GM12878 (cell line): Measurements from ENCODE around the gene UGGT2. TPM values are rescaled to one million over a fixed set of nuclear protein-coding genes. Genes with fewer than 3 reads are reported as not detected.

Experiments
- ATAC-seq: fragments of 200-7000 bp; cut with Tn5 transposase; 3 replicates; pipeline ENCODE4 v1.9.1; 2020; ENCODE audit warnings: mild to moderate bottlenecking, moderate library complexity
- BruUV-seq: library from RNA; stranded (reverse); fragments of 400-500 nt; replicated peaks from 2 replicates; lab custom pipeline; 2021; lab: Mats Ljungman, UMichigan
- CTCF ChIA-PET: fragments of 300-600 bp; sonication (Branson Sonifier 250); formaldehyde crosslinking; extraction: SDS; loops from one replicate; lab custom pipeline; 2021; ENCODE audit warnings: inconsistent platforms; lab: Yijun Ruan, JAX
- POLR2A ChIA-PET: fragments of 350-600 bp; formaldehyde crosslinking; extraction: SDS; loops from one replicate; lab custom pipeline; 2021; ENCODE audit warnings: inconsistent platforms; lab: Charles Lee
- RAD21 ChIA-PET: fragments of 300-600 bp; sonication (Branson Sonifier 250); formaldehyde crosslinking; loops from one replicate; lab custom pipeline; 2023; ENCODE audit warnings: antibody characterized with exemption; ENCODE audit not compliant: unreplicated experiment; lab: Charles Lee
- SMC1A ChIA-PET: fragments of 300-600 bp; sonication (Branson Sonifier 250); formaldehyde crosslinking; loops from one replicate; lab custom pipeline; 2023; ENCODE audit not compliant: unreplicated experiment, uncharacterized antibody; lab: Charles Lee
- DNase-seq: peaks from one replicate; pipeline ENCODE4 v3.0.0-alpha.2; 2011; ENCODE audit warnings: low read depth, low spot score
- FAIRE-seq: peaks from 3 replicates; lab custom pipeline; 2011; peaks lifted over from hg19 to GRCh38; lab: Jason Lieb, UNC
- H2AFZ ChIP-seq: 2 replicates; pipeline ENCODE4 v1.6.0; 2011; ENCODE audit warnings: low read depth, low read length, control low read depth; ENCODE audit not compliant: control insufficient read depth
- H3K27ac ChIP-seq: 2 replicates; pipeline ENCODE4 v1.5.1; 2011; ENCODE audit warnings: control low read depth; ENCODE audit not compliant: control insufficient read depth, insufficient read depth
- H3K27me3 ChIP-seq, 2 experiments: replicated peaks in 1 of 2; 2 replicates each; pipeline versions ENCODE4 v1.6.0 to v1.6.1; 2011; ENCODE audit warnings: low read length in 1 of 2; ENCODE audit not compliant: control insufficient read depth in 2 of 2, insufficient read depth in 2 of 2
- H3K36me3 ChIP-seq, 2 experiments: 2 replicates each; pipeline ENCODE4 v1.5.1; 2011; ENCODE audit warnings: low read length in 1 of 2; ENCODE audit not compliant: control insufficient read depth in 2 of 2, insufficient read depth in 2 of 2
- H3K4me1 ChIP-seq: 2 replicates; pipeline ENCODE4 v1.6.1; 2011; ENCODE audit warnings: mild to moderate bottlenecking, low read length, moderate library complexity, mixed read lengths; ENCODE audit not compliant: control insufficient read depth, insufficient read depth
- H3K4me2 ChIP-seq: 2 replicates; pipeline ENCODE4 v1.6.0; 2011; ENCODE audit warnings: control low read depth; ENCODE audit not compliant: control insufficient read depth, insufficient read depth
- H3K4me3 ChIP-seq: fragments of 200-600 bp; sonication (generic); 2 replicates; pipeline ENCODE4 v1.5.1; 2016
- H3K79me2 ChIP-seq: 2 replicates; pipeline ENCODE4 v1.6.0; 2011; ENCODE audit warnings: low read length; ENCODE audit not compliant: control insufficient read depth, insufficient read depth
- H3K9ac ChIP-seq: 2 replicates; pipeline ENCODE4 v1.8.0; 2011; ENCODE audit warnings: low read length, control low read depth, mixed read lengths; ENCODE audit not compliant: control insufficient read depth, insufficient read depth
- H3K9me3 ChIP-seq: replicated peaks from 3 replicates; pipeline ENCODE4 v1.5.1; 2011; ENCODE audit warnings: mild to moderate bottlenecking, low read length; ENCODE audit not compliant: control insufficient read depth, insufficient read depth
- H4K20me1 ChIP-seq: 2 replicates; pipeline ENCODE4 v1.6.0; 2011; ENCODE audit not compliant: control insufficient read depth, insufficient read depth
- NFYB ChIP-seq: IDR thresholded peaks from 2 replicates; pipeline ENCODE4 v1.6.1; 2011; ENCODE audit warnings: low read depth, mild to moderate bottlenecking, low read length, improper control_type of control experiment, moderate library complexity; ENCODE audit not compliant: insufficient read depth
- POLR2A ChIP-seq: IDR thresholded peaks from 2 replicates; pipeline ENCODE4 v1.6.1; 2011; ENCODE audit warnings: low read depth, mild to moderate bottlenecking, low read length
- RAD21 ChIP-seq: IDR thresholded peaks from 2 replicates; pipeline ENCODE4 v1.6.1; 2011; ENCODE audit warnings: mild to moderate bottlenecking, low read depth, low read length, moderate library complexity; ENCODE audit not compliant: insufficient read depth
- RELA ChIP-seq: fragments of 450-650 bp; IDR thresholded peaks from 2 replicates; pipeline ENCODE4 v1.8.0; 2014; ENCODE audit warnings: borderline replicate concordance; ENCODE audit not compliant: partially characterized antibody
- SREBF2 ChIP-seq: IDR thresholded peaks from 2 replicates; pipeline ENCODE4 v1.6.1; 2012; ENCODE audit warnings: mild to moderate bottlenecking, low read length
- YY1 ChIP-seq: IDR thresholded peaks from 2 replicates; pipeline ENCODE4 v1.6.1; 2011; ENCODE audit warnings: low read depth, mild to moderate bottlenecking, low read length
- in situ Hi-C: fragments of 300-500 bp; cut with MboI; formaldehyde crosslinking; loops from 9 replicates; pipeline ENCODE4 v1.14.3; 2018; ENCODE audit warnings: mixed read lengths
- intact Hi-C: fragments of 100-400 bp; cut with micrococcal nuclease; formaldehyde crosslinking; loops from one replicate; pipeline ENCODE4 v1.14.2; 2022; ENCODE audit not compliant: unreplicated experiment
- polyA plus RNA-seq, 11 experiments: library from polyadenylated mRNA; depleted of rRNA in 4 of 11; unstranded in 6 of 11; stranded (reverse) in 5 of 11; fragments of >200 nt; fragmentation: Nextera tagmentation in 4 of 11; fragmentation: Illumina TruSeq in 1 of 11; extraction: Ambion mirVana in 4 of 11; extraction: Trizol in 1 of 11; gene quantifications; 1 replicate in 1 of 11; 2 replicates in 10 of 11; pipeline versions ENCODE4 v1.2.1 to v1.2.3, GENCODE V29; 2011 to 2016; ENCODE audit warnings: inconsistent platforms in 2 of 11, missing spikeins in 2 of 11, low read depth in 1 of 11
- total RNA-seq, 4 experiments: library from RNA; depleted of rRNA in 3 of 4; stranded (reverse); fragments of >200 nt in 3 of 4; fragmentation: Illumina TruSeq in 1 of 4; extraction: Trizol in 1 of 4; gene quantifications; 2 replicates each; pipeline versions ENCODE4 v1.2.1 to v1.2.3, GENCODE V29; 2013 to 2021
- TF ChIP-seq, protein P1 (sequence below): fragments of 450-650 bp; IDR thresholded peaks from 2 replicates; pipeline ENCODE4 v1.6.1; 2017; ENCODE audit warnings: antibody characterized with exemption, mild to moderate bottlenecking, moderate library complexity

Gene UGGT2
- total and polyA plus RNA-seq, 10 of the 15 experiments (the other 5 are each of a cell fraction or from before 2014, with no cell fraction given) = 4.9 to 29.0 (median 17.3) TPM

DNA sequence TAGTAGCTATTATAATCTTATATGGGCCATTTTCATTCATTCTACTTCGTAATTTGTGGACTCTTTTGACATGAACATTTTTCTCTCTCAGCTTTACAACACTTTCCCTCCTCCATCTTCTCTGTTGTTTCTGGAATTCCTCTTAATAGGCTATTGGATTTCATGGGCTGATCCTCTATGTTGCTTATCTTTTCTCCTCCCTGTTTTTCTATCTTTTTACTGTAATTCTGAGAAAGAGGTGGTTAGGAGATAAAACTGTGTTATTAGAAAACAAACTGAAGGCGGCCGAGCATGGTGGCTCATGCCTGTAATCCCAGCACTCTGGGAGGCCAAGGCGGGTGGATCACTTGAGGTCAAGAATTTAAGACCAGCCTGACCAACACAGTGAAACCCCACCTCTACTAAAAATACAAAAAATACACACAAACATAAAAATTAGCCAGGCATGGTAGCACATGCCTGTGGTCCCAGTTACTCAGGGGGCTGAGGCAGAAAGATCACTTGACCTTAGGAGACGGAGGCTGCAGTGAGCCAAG, 188.1 kb downstream of the UGGT2 start (continued):
- TF ChIP-seq, protein P1, sequence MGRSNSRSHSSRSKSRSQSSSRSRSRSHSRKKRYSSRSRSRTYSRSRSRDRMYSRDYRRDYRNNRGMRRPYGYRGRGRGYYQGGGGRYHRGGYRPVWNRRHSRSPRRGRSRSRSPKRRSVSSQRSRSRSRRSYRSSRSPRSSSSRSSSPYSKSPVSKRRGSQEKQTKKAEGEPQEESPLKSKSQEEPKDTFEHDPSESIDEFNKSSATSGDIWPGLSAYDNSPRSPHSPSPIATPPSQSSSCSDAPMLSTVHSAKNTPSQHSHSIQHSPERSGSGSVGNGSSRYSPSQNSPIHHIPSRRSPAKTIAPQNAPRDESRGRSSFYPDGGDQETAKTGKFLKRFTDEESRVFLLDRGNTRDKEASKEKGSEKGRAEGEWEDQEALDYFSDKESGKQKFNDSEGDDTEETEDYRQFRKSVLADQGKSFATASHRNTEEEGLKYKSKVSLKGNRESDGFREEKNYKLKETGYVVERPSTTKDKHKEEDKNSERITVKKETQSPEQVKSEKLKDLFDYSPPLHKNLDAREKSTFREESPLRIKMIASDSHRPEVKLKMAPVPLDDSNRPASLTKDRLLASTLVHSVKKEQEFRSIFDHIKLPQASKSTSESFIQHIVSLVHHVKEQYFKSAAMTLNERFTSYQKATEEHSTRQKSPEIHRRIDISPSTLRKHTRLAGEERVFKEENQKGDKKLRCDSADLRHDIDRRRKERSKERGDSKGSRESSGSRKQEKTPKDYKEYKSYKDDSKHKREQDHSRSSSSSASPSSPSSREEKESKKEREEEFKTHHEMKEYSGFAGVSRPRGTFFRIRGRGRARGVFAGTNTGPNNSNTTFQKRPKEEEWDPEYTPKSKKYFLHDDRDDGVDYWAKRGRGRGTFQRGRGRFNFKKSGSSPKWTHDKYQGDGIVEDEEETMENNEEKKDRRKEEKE = no peak
- TF ChIP-seq RELA = no peak

DNA sequence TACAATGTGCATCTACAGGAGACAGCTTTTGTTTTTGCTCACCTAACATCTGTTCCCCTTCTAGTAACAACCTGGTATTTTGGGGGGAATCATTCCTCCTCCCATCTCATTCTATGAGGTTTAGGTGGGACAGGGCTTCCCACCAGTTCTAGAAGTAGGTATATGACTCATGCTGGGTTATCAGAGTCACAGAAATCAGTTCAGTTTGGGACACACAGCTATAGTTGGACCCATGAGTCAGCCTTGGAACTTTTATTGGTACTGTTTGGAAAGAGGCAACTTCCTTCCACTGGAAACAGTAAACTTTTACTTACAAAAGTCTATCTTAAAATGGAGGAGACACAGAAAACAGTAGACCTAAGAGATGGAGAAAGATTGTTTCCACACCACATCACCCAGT, 190.8 kb downstream of the UGGT2 start:
- Histone ChIP-seq H2AFZ (no peak overlapping the region), H3K9me3 (no peaks in the 10 kb centered on the region), H3K4me3 (no peak overlapping the region), H3K27me3 (no peaks in the 10 kb centered on the region), H3K79me2 (no peaks in the 10 kb centered on the region), H4K20me1 (no peaks in the 10 kb centered on the region), H3K9ac (no peak overlapping the region), H3K27ac (no peak overlapping the region), H3K36me3 (no peaks in the 10 kb centered on the region; a peak in 1 of 4 replicates), H3K4me1 (no peaks in the 10 kb centered on the region), H3K4me2 (no peak overlapping the region)
- no peak for TF ChIP-seq POLR2A
- TF ChIP-seq SREBF2 = no peak
- TF ChIP-seq RAD21 = no peak
- no peak for TF ChIP-seq YY1
- TF ChIP-seq NFYB = no peak
- no peak for TF ChIP-seq RELA
- BruUV-seq = no TSS peak
- RAD21 ChIA-PET = no interaction called here
- in situ Hi-C loops (no loop called here), intact Hi-C loops (no loop called here)
- POLR2A ChIA-PET = no interaction called here
- SMC1A ChIA-PET = no interaction called here
- no peak for DNase-seq
- no peak for FAIRE-seq
- CTCF ChIA-PET = no interaction called here
- ATAC-seq = no peak
